Measurements from ENCODE around the gene NEU2. TPM values are rescaled to one million over a fixed set of nuclear protein-coding genes. Genes with fewer than 3 reads are reported as not detected.
A peak's percentile ranks its signal among the peaks of the same experiment; 100 is the strongest.

NEU2 gene
- total RNA-seq, 4 donors from 2014 or later, result not detected

- no peak for DNase-seq
- H3K4me1 ChIP-seq, result peaks cover 18 to 63% (median 22%) of the 10 kb centered on the region in 3 donors
- H3K4me3 ChIP-seq, result peak overlapping the region; percentile 25 to 71 (median 40)
- H3K27ac ChIP-seq, result peak overlapping the region; percentile 66 to 92 (median 78)
- no peaks in the 10 kb centered on the region for H3K27me3 ChIP-seq
- no peaks in the 10 kb centered on the region for H3K36me3 ChIP-seq
- H3K9me3 ChIP-seq, result no peaks in the 10 kb centered on the region
- intact Hi-C loops (cut with DNase I), result no loop called here
- TF ChIP-seq POLR2A (IDR thresholded peaks at IDR 0.05), result peak in 2 of 4 donors; percentile 37 to 41
- peak in 2 of 6 experiments; percentile 5 to 20 for TF ChIP-seq CTCF (IDR thresholded peaks at IDR 0.05)
- WGBS, 2 donors, result 67 to 82% methylated on average over 4 to 6 of the region's 12 CpGs
Measured at GRCh38 chr2:233061591-233062450, 29.3 kb downstream of the NEU2 start.

- H3K9me3 ChIP-seq, result no peaks in the 10 kb centered on the region
- intact Hi-C loops (cut with DNase I), result no loop called here
- peak overlapping the region in 3 of 4 donors; percentile 31 to 71 (median 50) for H3K4me3 ChIP-seq
- DNase-seq, result no peak
- 47 to 65% methylated on average over 3 of the region's 4 CpGs for WGBS, 2 donors
- H3K27me3 ChIP-seq, result no peaks in the 10 kb centered on the region
- H3K4me1 ChIP-seq, result peaks cover 18 to 66% (median 23%) of the 10 kb centered on the region in 3 donors
- TF ChIP-seq POLR2A (IDR thresholded peaks at IDR 0.05) (no peak), CTCF (IDR thresholded peaks at IDR 0.05) (no peak)
- H3K27ac ChIP-seq, result peak overlapping the region; percentile 66 to 92 (median 78)
- H3K36me3 ChIP-seq, result no peaks in the 10 kb centered on the region
Measured at GRCh38 chr2:233062451-233062850, 30.0 kb downstream of the NEU2 start.

- H3K4me1 ChIP-seq, result peaks cover 20 to 71% (median 26%) of the 10 kb centered on the region in 3 donors
- 60 to 62% methylated on average over 5 to 6 of the region's 6 CpGs for WGBS, 2 donors
- no peaks in the 10 kb centered on the region for H3K27me3 ChIP-seq
- peak overlapping the region in 2 of 4 donors; percentile 50 to 71 for H3K4me3 ChIP-seq
- H3K9me3 ChIP-seq, result no peaks in the 10 kb centered on the region
- H3K27ac ChIP-seq, result peak overlapping the region in 3 of 4 donors; percentile 57 to 81 (median 72)
- no peak for DNase-seq
- no peak for TF ChIP-seq CTCF (IDR thresholded peaks at IDR 0.05)
- TF ChIP-seq POLR2A (IDR thresholded peaks at IDR 0.05), result no peak
- H3K36me3 ChIP-seq, result no peaks in the 10 kb centered on the region
- intact Hi-C loops (cut with DNase I), result no loop called here
Measured at GRCh38 chr2:233062946-233063268, 30.4 kb downstream of the NEU2 start.

- WGBS, 2 donors, result 71 to 81% methylated on average over 7 of the region's 13 CpGs
- Histone ChIP-seq H3K36me3 (no peaks in the 10 kb centered on the region), H3K4me3 (peak overlapping the region in 2 of 4 donors; percentile 50 to 71), H3K4me1 (peaks cover 21 to 72% (median 26%) of the 10 kb centered on the region in 3 donors), H3K27me3 (no peaks in the 10 kb centered on the region), H3K27ac (peak overlapping the region in 3 of 4 donors; percentile 57 to 81 (median 72)), H3K9me3 (no peaks in the 10 kb centered on the region)
- no peak for DNase-seq
- peak in 1 of 4 donors; percentile 73 for TF ChIP-seq POLR2A (IDR thresholded peaks at IDR 0.05)
- TF ChIP-seq CTCF (IDR thresholded peaks at IDR 0.05), result peak in 1 of 6 experiments; percentile 3
- intact Hi-C loops (cut with DNase I), result no loop called here
Measured at GRCh38 chr2:233063269-233063975, 30.9 kb downstream of the NEU2 start.
